ES-I3 (cell line): Measurements from ENCODE around the gene TEX261.

ENCODE experiments used
- H3K36me3 ChIP-seq: 2 replicates; pipeline ENCODE4 v1.6.1; 2013; ENCODE audit warnings: mild to moderate bottlenecking, low read length, control low read depth, moderate library complexity; ENCODE audit not compliant: insufficient read depth
- H3K4me1 ChIP-seq: 2 replicates; pipeline ENCODE4 v1.6.1; 2013; ENCODE audit warnings: mild to moderate bottlenecking, control low read depth, low read length; ENCODE audit not compliant: insufficient read depth
- H3K9ac ChIP-seq: 2 replicates; pipeline ENCODE4 v1.6.1; 2013; ENCODE audit warnings: low read depth, mild to moderate bottlenecking, low read length, moderate library complexity
- H3K9me3 ChIP-seq: 2 replicates; pipeline ENCODE4 v1.6.1; 2013; ENCODE audit warnings: mild to moderate bottlenecking, low read length, moderate library complexity; ENCODE audit not compliant: control insufficient read depth, insufficient read depth

TEX261 gene

GRCh38 chr2:70962211-70962884 is 32.3 kb downstream of the TEX261 start:
- H3K9me3 ChIP-seq: no peaks in the 10 kb centered on the region
- H3K9ac ChIP-seq: no peak overlapping the region
- no peaks in the 10 kb centered on the region for H3K36me3 ChIP-seq
- no peaks in the 10 kb centered on the region; the same call in 1 of the 2 replicates for H3K4me1 ChIP-seq

- H3K4me1 ChIP-seq: no peaks in the 10 kb centered on the region; the same call in 1 of the 2 replicates
- H3K9ac ChIP-seq: no peak overlapping the region
- H3K9me3 ChIP-seq: no peaks in the 10 kb centered on the region
- no peaks in the 10 kb centered on the region for H3K36me3 ChIP-seq
Measured at GRCh38 chr2:70961648-70961994, 33.1 kb downstream of the TEX261 start.

- no peaks in the 10 kb centered on the region for H3K36me3 ChIP-seq
- H3K4me1 ChIP-seq: no peaks in the 10 kb centered on the region; the same call in 1 of the 2 replicates
Measured at GRCh38 chr2:70960833-70961647, 33.6 kb downstream of the TEX261 start.

GRCh38 chr2:70959851-70960832 is 34.5 kb downstream of the TEX261 start:
- H3K4me1 ChIP-seq: no peaks in the 10 kb centered on the region; the same call in 1 of the 2 replicates
- no peaks in the 10 kb centered on the region for H3K36me3 ChIP-seq
- H3K9ac ChIP-seq: no peak overlapping the region
- H3K9me3 ChIP-seq: no peaks in the 10 kb centered on the region

More at GRCh38 chr2:70960833-70961647, 33.6 kb downstream of the TEX261 start:
- H3K9me3 ChIP-seq: no peaks in the 10 kb centered on the region
- H3K9ac ChIP-seq: no peak overlapping the region

GRCh38 chr2:70959271-70959761 is 35.4 kb downstream of the TEX261 start:
- Histone ChIP-seq H3K9me3 (no peaks in the 10 kb centered on the region), H3K36me3 (no peaks in the 10 kb centered on the region)

GRCh38 chr2:70958759-70959158 is 35.9 kb downstream of the TEX261 start:
- Histone ChIP-seq H3K9me3 (no peaks in the 10 kb centered on the region), H3K9ac (no peak overlapping the region), H3K36me3 (no peaks in the 10 kb centered on the region), H3K4me1 (no peaks in the 10 kb centered on the region)

More at GRCh38 chr2:70959271-70959761, 35.4 kb downstream of the TEX261 start:
- no peak overlapping the region for H3K9ac ChIP-seq
- no peaks in the 10 kb centered on the region for H3K4me1 ChIP-seq

GRCh38 chr2:70957798-70958197 is 36.9 kb downstream of the TEX261 start:
- Histone ChIP-seq H3K36me3 (no peaks in the 10 kb centered on the region), H3K9ac (no peak overlapping the region), H3K9me3 (no peaks in the 10 kb centered on the region), H3K4me1 (no peaks in the 10 kb centered on the region)

- Histone ChIP-seq H3K4me1 (no peaks in the 10 kb centered on the region), H3K36me3 (no peaks in the 10 kb centered on the region), H3K9ac (no peak overlapping the region), H3K9me3 (no peaks in the 10 kb centered on the region)
Measured at GRCh38 chr2:70956141-70956540, 38.5 kb downstream of the TEX261 start.

GRCh38 chr2:70954886-70955285 is 39.8 kb downstream of the TEX261 start:
- Histone ChIP-seq H3K36me3 (no peaks in the 10 kb centered on the region), H3K4me1 (no peaks in the 10 kb centered on the region), H3K9me3 (no peaks in the 10 kb centered on the region), H3K9ac (no peak overlapping the region)

- no peaks in the 10 kb centered on the region for H3K9me3 ChIP-seq
- H3K36me3 ChIP-seq: no peaks in the 10 kb centered on the region
- H3K4me1 ChIP-seq: peaks cover 9% of the 10 kb centered on the region; the same call in 1 of the 2 replicates
- H3K9ac ChIP-seq: no peak overlapping the region; the same call in 1 of the 2 replicates
Measured at GRCh38 chr2:70949086-70949485, 45.6 kb downstream of the TEX261 start.

- Histone ChIP-seq H3K4me1 (peaks cover 9% of the 10 kb centered on the region; the same call in 1 of the 2 replicates), H3K9me3 (no peaks in the 10 kb centered on the region), H3K36me3 (no peaks in the 10 kb centered on the region), H3K9ac (peak overlapping the region; percentile 41; the same call in 1 of the 2 replicates)
Measured at GRCh38 chr2:70948337-70949003, 46.2 kb downstream of the TEX261 start.

- no peaks in the 10 kb centered on the region for H3K36me3 ChIP-seq
- peaks cover 14% of the 10 kb centered on the region; the same call in 1 of the 2 replicates for H3K4me1 ChIP-seq
- H3K9ac ChIP-seq: peak overlapping the region; percentile 41; the same call in 1 of the 2 replicates
- no peaks in the 10 kb centered on the region for H3K9me3 ChIP-seq
Measured at GRCh38 chr2:70947556-70948184, 47.0 kb downstream of the TEX261 start.

GRCh38 chr2:70946832-70947442 is 47.7 kb downstream of the TEX261 start:
- Histone ChIP-seq H3K36me3 (0 out of 2 replicates have a peak, but pooled peaks cover 3% of the 10 kb centered on the region), H3K4me1 (peaks cover 19% of the 10 kb centered on the region; the same call in 1 of the 2 replicates), H3K9me3 (no peaks in the 10 kb centered on the region), H3K9ac (no peak overlapping the region)
